ENCODE results near the gene PFDN6.

GRCh38 chr6:33305052-33305451, 15.7 kb downstream of the PFDN6 start:
- TF ChIP-seq, protein P1, sequence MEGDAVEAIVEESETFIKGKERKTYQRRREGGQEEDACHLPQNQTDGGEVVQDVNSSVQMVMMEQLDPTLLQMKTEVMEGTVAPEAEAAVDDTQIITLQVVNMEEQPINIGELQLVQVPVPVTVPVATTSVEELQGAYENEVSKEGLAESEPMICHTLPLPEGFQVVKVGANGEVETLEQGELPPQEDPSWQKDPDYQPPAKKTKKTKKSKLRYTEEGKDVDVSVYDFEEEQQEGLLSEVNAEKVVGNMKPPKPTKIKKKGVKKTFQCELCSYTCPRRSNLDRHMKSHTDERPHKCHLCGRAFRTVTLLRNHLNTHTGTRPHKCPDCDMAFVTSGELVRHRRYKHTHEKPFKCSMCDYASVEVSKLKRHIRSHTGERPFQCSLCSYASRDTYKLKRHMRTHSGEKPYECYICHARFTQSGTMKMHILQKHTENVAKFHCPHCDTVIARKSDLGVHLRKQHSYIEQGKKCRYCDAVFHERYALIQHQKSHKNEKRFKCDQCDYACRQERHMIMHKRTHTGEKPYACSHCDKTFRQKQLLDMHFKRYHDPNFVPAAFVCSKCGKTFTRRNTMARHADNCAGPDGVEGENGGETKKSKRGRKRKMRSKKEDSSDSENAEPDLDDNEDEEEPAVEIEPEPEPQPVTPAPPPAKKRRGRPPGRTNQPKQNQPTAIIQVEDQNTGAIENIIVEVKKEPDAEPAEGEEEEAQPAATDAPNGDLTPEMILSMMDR (optimal IDR thresholded peaks at IDR 0.05 in 1 of 3, IDR thresholded peaks at IDR 0.05 in 1 of 3, conservative IDR thresholded peaks at IDR 0.05 in 1 of 3; ENCODE audit: extremely low read depth in 1 of 3, insufficient read depth in 2 of 3, low read length in 3 of 3): no peak
- no peak for TF ChIP-seq EZH2 (IDR thresholded peaks at IDR 0.05; ENCODE audit: low read length)
